Measurements from ENCODE around the gene OAF. TPM values are rescaled to one million over a fixed set of nuclear protein-coding genes. Genes with fewer than 3 reads are reported as not detected.

Gene OAF
- total and polyA plus RNA-seq, 2 donors (not counting 1 experiment from before 2014, with no cell fraction given): 1.3 to 1.9 TPM

- H3K9me3 ChIP-seq (ENCODE audit: control extremely low read depth in 1 of 3, control insufficient read depth in 2 of 3, insufficient read depth in 1 of 3, low read length in 2 of 3): no peaks in the 10 kb centered on the region
- intact Hi-C loops (cut with micrococcal nuclease): no loop called here
- ChIA-PET CTCF (no interaction called here), POLR2A (no interaction called here)
- Mint-ChIP-seq H3K4me3 (no peak overlapping the region), H3K27ac (no peak overlapping the region), H3K27me3 (peaks cover 51% of the 10 kb centered on the region), H3K4me1 (no peaks in the 10 kb centered on the region), H3K9me3 (ENCODE audit: insufficient read depth) (no peaks in the 10 kb centered on the region)
- ATAC-seq (ENCODE audit: low read depth) (no peak), DNase-seq (no peak)
- no peaks in the 10 kb centered on the region for H3K36me3 ChIP-seq (replicated peaks in 1 of 2; ENCODE audit: control extremely low read depth in 1 of 2, control insufficient read depth in 1 of 2, extremely low read depth in 1 of 2, insufficient read depth in 2 of 2, low read length in 1 of 2)
- no peak overlapping the region for H3K4me2 ChIP-seq (replicated peaks; ENCODE audit: low read depth, low read length, poor library complexity, severe bottlenecking)
- no peaks in the 10 kb centered on the region for H3K79me2 ChIP-seq (ENCODE audit: control insufficient read depth, insufficient read depth, low read length)
- no peak overlapping the region for H3K9ac ChIP-seq (ENCODE audit: low read length)
- H3K4me3 ChIP-seq (ENCODE audit: control extremely low read depth in 1 of 5, extremely low read depth in 1 of 5, insufficient read depth in 1 of 5, low read depth in 2 of 5, low read length in 4 of 5): no peak overlapping the region
- WGBS (ENCODE audit: insufficient coverage): 100% methylated on average over 1 of the region's 3 CpGs
- H3K4me1 ChIP-seq (ENCODE audit: control insufficient read depth in 2 of 2, insufficient read depth in 2 of 2, low read length in 2 of 2): no peaks in the 10 kb centered on the region
- H4K20me1 ChIP-seq (ENCODE audit: control insufficient read depth, insufficient read depth, low read length, poor library complexity, severe bottlenecking): no peaks in the 10 kb centered on the region
- no peak overlapping the region for H3K27ac ChIP-seq (ENCODE audit: low read length in 2 of 2)
- H2AFZ ChIP-seq (ENCODE audit: insufficient read depth, low read depth, low read length, poor library complexity, severe bottlenecking): no peak overlapping the region
- TF ChIP-seq EZH2 (IDR thresholded peaks at IDR 0.05; ENCODE audit: borderline replicate concordance, insufficient read depth, low read depth, low read length, poor library complexity, severe bottlenecking) (no peak), CTCF (IDR thresholded peaks at IDR 0.05) (no peak)
- peaks cover 0 to 13% (median 5%) of the 10 kb centered on the region in 4 experiments for H3K27me3 ChIP-seq (replicated peaks in 1 of 4; ENCODE audit: control extremely low read depth in 1 of 4, control insufficient read depth in 3 of 4, insufficient read depth in 4 of 4, low read length in 3 of 4)
Observed at GRCh38 chr11:120261931-120262330, 51.1 kb downstream of the OAF start.

GRCh38 chr11:120267319-120267718 is 56.5 kb downstream of the OAF start:
- WGBS (ENCODE audit: insufficient coverage): 60% methylated on average over 1 of the region's 2 CpGs
- Histone ChIP-seq H3K79me2 (ENCODE audit: control insufficient read depth, insufficient read depth, low read length) (no peaks in the 10 kb centered on the region), H2AFZ (ENCODE audit: insufficient read depth, low read depth, low read length, poor library complexity, severe bottlenecking) (no peak overlapping the region), H3K27ac (ENCODE audit: low read length in 2 of 2) (no peak overlapping the region), H4K20me1 (ENCODE audit: control insufficient read depth, insufficient read depth, low read length, poor library complexity, severe bottlenecking) (no peaks in the 10 kb centered on the region), H3K4me1 (ENCODE audit: control insufficient read depth in 2 of 2, insufficient read depth in 2 of 2, low read length in 2 of 2) (no peaks in the 10 kb centered on the region), H3K9ac (ENCODE audit: low read length) (no peak overlapping the region), H3K4me2 (replicated peaks; ENCODE audit: low read depth, low read length, poor library complexity, severe bottlenecking) (no peak overlapping the region), H3K36me3 (replicated peaks in 1 of 2; ENCODE audit: control extremely low read depth in 1 of 2, control insufficient read depth in 1 of 2, extremely low read depth in 1 of 2, insufficient read depth in 2 of 2, low read length in 1 of 2) (no peaks in the 10 kb centered on the region), H3K27me3 (replicated peaks in 1 of 4; ENCODE audit: control extremely low read depth in 1 of 4, control insufficient read depth in 3 of 4, insufficient read depth in 4 of 4, low read length in 3 of 4) (peaks cover 0 to 19% (median 3%) of the 10 kb centered on the region in 4 experiments), H3K4me3 (ENCODE audit: control extremely low read depth in 1 of 5, extremely low read depth in 1 of 5, insufficient read depth in 1 of 5, low read depth in 2 of 5, low read length in 4 of 5) (no peak overlapping the region), H3K9me3 (ENCODE audit: control extremely low read depth in 1 of 3, control insufficient read depth in 2 of 3, insufficient read depth in 1 of 3, low read length in 2 of 3) (no peaks in the 10 kb centered on the region)
- H3K4me1 Mint-ChIP-seq: no peaks in the 10 kb centered on the region
- intact Hi-C loops (cut with micrococcal nuclease): no loop called here
- ChIA-PET POLR2A (no interaction called here), CTCF (interaction anchor here (0.9 kb wide), 1 partner anchor 36 kb away, joined by 4 read pairs; no protein-coding TSS in a partner anchor)
- no peak overlapping the region for H3K27ac Mint-ChIP-seq
- ATAC-seq (ENCODE audit: low read depth): no peak
- H3K4me3 Mint-ChIP-seq: no peak overlapping the region
- no peak for DNase-seq
- H3K27me3 Mint-ChIP-seq: peaks cover 45% of the 10 kb centered on the region
- H3K9me3 Mint-ChIP-seq (ENCODE audit: insufficient read depth): no peaks in the 10 kb centered on the region
- TF ChIP-seq CTCF (IDR thresholded peaks at IDR 0.05): no peak
- no peak for TF ChIP-seq EZH2 (IDR thresholded peaks at IDR 0.05; ENCODE audit: borderline replicate concordance, insufficient read depth, low read depth, low read length, poor library complexity, severe bottlenecking)
